CD4-positive, alpha-beta T cell treated with Interleukin-2 at 100 ng/mL for 4 hours (primary cell): Measurements from ENCODE around the gene MCF2L.

Experiments used
- DNase-seq: peaks from one replicate; pipeline ENCODE4 v3.0.0-alpha.2; 2020; ENCODE audit warnings: low spot score

Gene MCF2L

GRCh38 chr13:112943309-112944125 is 25.5 kb upstream of the MCF2L start:
- peak; percentile 8 for DNase-seq

GRCh38 chr13:112947796-112948195 is 21.2 kb upstream of the MCF2L start:
- DNase-seq: no peak

GRCh38 chr13:112951674-112952371 is 17.2 kb upstream of the MCF2L start:
- no peak for DNase-seq

GRCh38 chr13:112952759-112953551 is 16.1 kb upstream of the MCF2L start:
- no peak for DNase-seq

- no peak for DNase-seq
These were observed 15.2 kb upstream of the MCF2L start for GRCh38 chr13:112953591-112954487.

GRCh38 chr13:112954488-112955270 is 14.3 kb upstream of the MCF2L start:
- no peak for DNase-seq

GRCh38 chr13:112955271-112955937 is 13.6 kb upstream of the MCF2L start:
- DNase-seq: no peak

GRCh38 chr13:112955956-112956355 is 13.1 kb upstream of the MCF2L start:
- DNase-seq: no peak

- no peak for DNase-seq
These were observed 12.3 kb upstream of the MCF2L start for GRCh38 chr13:112956571-112957294.

GRCh38 chr13:112957295-112957677 is 11.7 kb upstream of the MCF2L start:
- DNase-seq: no peak

GRCh38 chr13:112958127-112958989 is 10.7 kb upstream of the MCF2L start:
- no peak for DNase-seq

GRCh38 chr13:112959206-112959605 is 9.8 kb upstream of the MCF2L start:
- DNase-seq: no peak

GRCh38 chr13:112959701-112960542 is 9.1 kb upstream of the MCF2L start:
- DNase-seq: no peak

- DNase-seq: no peak
These were observed 8.3 kb upstream of the MCF2L start for GRCh38 chr13:112960706-112961105.

- no peak for DNase-seq
These were observed 7.3 kb upstream of the MCF2L start for GRCh38 chr13:112961457-112962369.

GRCh38 chr13:112962396-112962795 is 6.6 kb upstream of the MCF2L start:
- DNase-seq: no peak
